Testis (tissue), 3 donors: Measurements from ENCODE around the gene AP5Z1. TPM values are rescaled to one million over a fixed set of nuclear protein-coding genes. Genes with fewer than 3 reads are reported as not detected.

ENCODE experiments used
- DNase-seq: peaks from one replicate; pipeline ENCODE4 v3.0.0-alpha.2; 2019
- H3K27ac ChIP-seq, 2 donors: fragments of 200-600 bp; sonication (generic); one replicate each; pipeline ENCODE4 v1.5.1; 2019
- H3K27me3 ChIP-seq: fragments of 200-600 bp; sonication (generic); one replicate; pipeline ENCODE4 v1.5.1; 2019
- H3K36me3 ChIP-seq: fragments of 200-600 bp; sonication (generic); one replicate; pipeline ENCODE4 v1.5.1; 2017; ENCODE audit warnings: low read depth; ENCODE audit errors: missing control alignments
- H3K4me1 ChIP-seq: fragments of 200-600 bp; sonication (generic); one replicate; pipeline ENCODE4 v1.5.1; 2019
- H3K4me3 ChIP-seq, 2 donors: fragments of 200-600 bp; sonication (generic); one replicate each; pipeline ENCODE4 v1.5.1; 2017 to 2019
- H3K9me3 ChIP-seq: fragments of 200-600 bp; sonication (generic); one replicate; pipeline ENCODE4 v1.5.1; 2017
- CTCF ChIP-seq, 3 experiments: fragments of 450-650 bp in 2 of 3; fragments of 200-600 bp in 1 of 3; sonication (generic) in 1 of 3; IDR thresholded peaks; one replicate each; pipeline ENCODE4 v1.5.1; 2016 to 2019; ENCODE audit warnings: antibody characterized with exemption in 3 of 3, mild to moderate bottlenecking in 2 of 3, moderate library complexity in 1 of 3
- POLR2A ChIP-seq: fragments of 450-650 bp; IDR thresholded peaks from one replicate; pipeline ENCODE4 v1.6.1; 2017; ENCODE audit warnings: antibody characterized with exemption, mild to moderate bottlenecking, moderate library complexity
- WGBS, 2 donors: methylation state at CpG; one replicate each; pipeline ENCODE4 v1.1.5; 2018; 5-methylcytosine and 5-hydroxymethylcytosine counted together
- intact Hi-C: fragments of 100-400 bp; cut with DNase I; formaldehyde crosslinking; loops from one replicate; pipeline ENCODE4 v1.15.1; 2023; ENCODE audit warnings: low total_unique reads
- polyA plus RNA-seq: library from polyadenylated mRNA; stranded (reverse); fragments of 350-450 nt; fragmentation: Illumina TruSeq; extraction: RNeasy Lipid Tissue Mini Kit (QIAGEN cat#74804); gene quantifications from one replicate; pipeline ENCODE4 v1.2.3, GENCODE V29; 2014; ENCODE audit warnings: low read depth, low replicate concordance; ENCODE audit not compliant: insufficient read depth
- total RNA-seq, 2 donors: library from RNA; depleted of rRNA; stranded (reverse); fragments of >200 nt; gene quantifications; one replicate each; pipeline ENCODE4 v1.2.3, GENCODE V29; 2016

The AP5Z1 gene
- total and polyA plus RNA-seq, 3 donors from 2014 or later = 30.0 to 59.1 (median 47.6) TPM

- Histone ChIP-seq H3K27ac (peak overlapping the region; percentile 94 to 98), H3K36me3 (no peaks in the 10 kb centered on the region), H3K4me1 (peaks cover 27% of the 10 kb centered on the region), H3K4me3 (peak overlapping the region; percentile 91 to 97), H3K9me3 (no peaks in the 10 kb centered on the region), H3K27me3 (no peaks in the 10 kb centered on the region)
- peak; percentile 59 for DNase-seq
- TF ChIP-seq CTCF (IDR thresholded peaks at IDR 0.05) (no peak), POLR2A (no peak)
- intact Hi-C loops = no loop called here
- 16 to 23% methylated on average over 28 to 32 of the region's 32 CpGs for WGBS, 2 donors
Measured at GRCh38 chr7:4775848-4776623, 613 bp downstream of the AP5Z1 start.

DNA sequence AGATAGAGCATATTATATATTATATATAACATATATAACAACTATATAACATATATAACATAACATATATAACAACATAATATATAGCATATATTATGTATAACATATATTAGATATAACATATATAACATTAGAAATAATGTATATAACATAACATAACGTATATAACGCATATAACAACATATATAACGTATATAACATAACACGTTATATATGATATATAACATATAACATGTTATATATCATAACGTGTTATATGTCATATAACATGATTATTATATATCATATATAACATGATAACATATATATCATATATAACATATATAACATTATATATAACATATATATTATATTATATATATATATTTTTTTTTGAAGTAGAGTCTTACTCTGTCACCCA is 3.7 kb downstream of the AP5Z1 start:
- H3K9me3 ChIP-seq = no peaks in the 10 kb centered on the region
- no peak for TF ChIP-seq CTCF (IDR thresholded peaks at IDR 0.05)
- no peak for DNase-seq
- no peaks in the 10 kb centered on the region for H3K27me3 ChIP-seq
- intact Hi-C loops = no loop called here
- no peak overlapping the region for H3K27ac ChIP-seq
- 86 to 95% methylated on average over 5 of the region's 5 CpGs for WGBS, 2 donors
- no peak overlapping the region for H3K4me3 ChIP-seq
- peaks cover 27% of the 10 kb centered on the region for H3K4me1 ChIP-seq
- no peaks in the 10 kb centered on the region for H3K36me3 ChIP-seq

GRCh38 chr7:4781366-4782069 is 6.1 kb downstream of the AP5Z1 start:
- no peak for DNase-seq
- Histone ChIP-seq H3K27ac (no peak overlapping the region), H3K9me3 (no peaks in the 10 kb centered on the region), H3K27me3 (no peaks in the 10 kb centered on the region), H3K4me3 (no peak overlapping the region), H3K4me1 (peaks cover 16% of the 10 kb centered on the region), H3K36me3 (no peaks in the 10 kb centered on the region)
- intact Hi-C loops = no loop called here
- WGBS, 2 donors = 91% methylated on average over 11 to 27 of the region's 27 CpGs
- TF ChIP-seq POLR2A (no peak), CTCF (IDR thresholded peaks at IDR 0.05) (no peak)

- H3K9me3 ChIP-seq = no peaks in the 10 kb centered on the region
- H3K36me3 ChIP-seq = no peaks in the 10 kb centered on the region
- no peak for TF ChIP-seq CTCF (IDR thresholded peaks at IDR 0.05)
- no peak for TF ChIP-seq POLR2A
- no peak for DNase-seq
- H3K4me1 ChIP-seq = peaks cover 6% of the 10 kb centered on the region
- WGBS, 2 donors = 91 to 94% methylated on average over 23 to 35 of the region's 36 CpGs
- H3K27me3 ChIP-seq = no peaks in the 10 kb centered on the region
- H3K4me3 ChIP-seq = no peak overlapping the region
- intact Hi-C loops = no loop called here
- H3K27ac ChIP-seq = no peak overlapping the region
Measured at GRCh38 chr7:4782333-4783291, 7.2 kb downstream of the AP5Z1 start.
